CD4-positive, alpha-beta memory T cell (primary cell): ENCODE measurements around the gene INPP5A. TPM values are rescaled to one million over a fixed set of nuclear protein-coding genes. Genes with fewer than 3 reads are reported as not detected.
"Not testable (repeated sequence)": the region's sequence is repeated elsewhere in the genome, so short reads cannot be mapped to it uniquely, and the experiment has no call there.

Experiments used
- CTCF ChIA-PET: fragments of 350-600 bp; sonication (Branson Sonifier 250); formaldehyde crosslinking; loops from one replicate; lab custom pipeline; 2021; ENCODE audit warnings: inconsistent platforms; ENCODE audit not compliant: partially characterized antibody; lab: Charles Lee
- POLR2A ChIA-PET: fragments of 350-600 bp; sonication (Branson Sonifier 250); formaldehyde crosslinking; loops from one replicate; lab custom pipeline; 2021; ENCODE audit not compliant: partially characterized antibody; lab: Charles Lee
- DNase-seq, 5 donors: peaks; one replicate each; pipeline versions ENCODE4 v3.0.0 to v3.0.0-alpha.2; 2020 to 2022; ENCODE audit warnings: mixed read lengths in 1 of 5
- H3K27ac ChIP-seq: one replicate; pipeline ENCODE4 v1.7.0; 2013; ENCODE audit warnings: low read depth, low read length
- H3K27me3 ChIP-seq: 2 replicates; pipeline ENCODE4 v1.7.0; 2013; ENCODE audit warnings: mild to moderate bottlenecking, low read length, moderate library complexity; ENCODE audit not compliant: insufficient read depth
- H3K36me3 ChIP-seq: 2 replicates; pipeline ENCODE4 v1.7.0; 2013; ENCODE audit warnings: mild to moderate bottlenecking, low read length, moderate library complexity; ENCODE audit not compliant: insufficient read depth
- H3K4me1 ChIP-seq: 2 replicates; pipeline ENCODE4 v1.7.0; 2013; ENCODE audit warnings: mild to moderate bottlenecking, low read length, moderate library complexity; ENCODE audit not compliant: insufficient read depth
- H3K4me3 ChIP-seq, 2 donors: one replicate each; pipeline ENCODE4 v1.7.0; 2013; ENCODE audit warnings: low read length in 2 of 2, mild to moderate bottlenecking in 1 of 2
- H3K9me3 ChIP-seq, 2 donors: one replicate each; pipeline ENCODE4 v1.7.0; 2013; ENCODE audit warnings: low read length in 2 of 2, control low read depth in 1 of 2; ENCODE audit not compliant: control insufficient read depth in 1 of 2
- H3K27ac Mint-ChIP-seq, 7 donors: one replicate each; pipeline ENCODE4 v1.8.0; 2020 to 2021; ENCODE audit warnings: mixed read lengths in 7 of 7, mild to moderate bottlenecking in 6 of 7, inconsistent platforms in 3 of 7, moderate library complexity in 3 of 7
- H3K27me3 Mint-ChIP-seq, 2 donors: one replicate each; pipeline ENCODE4 v1.8.0; 2020 to 2021; ENCODE audit warnings: mixed read lengths in 2 of 2
- H3K36me3 Mint-ChIP-seq, 2 donors: one replicate each; pipeline ENCODE4 v1.8.0; 2020 to 2021; ENCODE audit warnings: mixed read lengths in 2 of 2, inconsistent platforms in 1 of 2, mild to moderate bottlenecking in 1 of 2
- H3K4me1 Mint-ChIP-seq, 4 donors: one replicate each; pipeline ENCODE4 v1.8.0; 2020 to 2021; ENCODE audit warnings: mixed read lengths in 4 of 4, mild to moderate bottlenecking in 1 of 4
- H3K4me3 Mint-ChIP-seq, 8 donors: one replicate each; pipeline ENCODE4 v1.8.0; 2020 to 2021; ENCODE audit warnings: mixed read lengths in 8 of 8, mild to moderate bottlenecking in 7 of 8, moderate library complexity in 6 of 8, inconsistent platforms in 3 of 8
- H3K9me3 Mint-ChIP-seq, 8 donors: one replicate each; pipeline ENCODE4 v1.8.0; 2020 to 2021; ENCODE audit warnings: mixed read lengths in 8 of 8, mild to moderate bottlenecking in 5 of 8, inconsistent platforms in 3 of 8, moderate library complexity in 1 of 8
- intact Hi-C: fragments of 100-400 bp; cut with micrococcal nuclease; formaldehyde crosslinking; loops from one replicate; pipeline ENCODE4 v1.15.1; 2023
- polyA plus RNA-seq, 2 donors: library from polyadenylated mRNA; unstranded; fragments of 300-500 nt; fragmentation: Illumina TruSeq; gene quantifications; one replicate each; pipeline ENCODE4 v1.2.3, GENCODE V29; 2021
- total RNA-seq, 2 experiments: library from RNA; stranded (reverse); gene quantifications; one replicate each; pipeline ENCODE4 v1.2.3, GENCODE V29; 2021

INPP5A gene
- total and polyA plus RNA-seq, 4 experiments from 2014 or later, result 0.61 to 19.3 (median 10.8) TPM

DNA sequence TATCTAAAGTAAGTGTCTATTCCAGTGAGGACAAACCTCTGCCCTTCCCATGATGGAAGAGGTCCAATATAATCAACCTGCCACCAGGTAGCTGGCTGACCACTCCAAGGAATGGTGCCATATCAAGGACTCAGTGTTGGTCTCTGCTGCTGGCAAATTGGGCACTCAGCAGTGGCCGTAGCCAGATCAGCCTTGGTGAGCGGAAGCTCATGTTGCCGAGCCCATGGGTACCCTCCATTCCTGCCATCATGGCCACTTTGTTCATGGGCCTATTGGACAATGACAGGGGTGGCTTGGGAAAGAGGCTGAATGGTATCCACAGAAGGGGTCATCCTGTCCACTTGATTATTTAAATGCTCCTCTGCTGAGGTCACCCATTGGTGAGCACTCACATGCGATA is 136.2 kb downstream of the INPP5A start:
- H3K36me3 ChIP-seq, CTCF ChIA-PET, H3K4me3 ChIP-seq, H3K27ac ChIP-seq, intact Hi-C loops, H3K27me3 ChIP-seq, DNase-seq, H3K27me3 Mint-ChIP-seq, H3K9me3 Mint-ChIP-seq, POLR2A ChIA-PET, H3K4me1 Mint-ChIP-seq, H3K9me3 ChIP-seq, H3K4me3 Mint-ChIP-seq, H3K27ac Mint-ChIP-seq, H3K4me1 ChIP-seq, H3K36me3 Mint-ChIP-seq: not testable (repeated sequence)

DNA sequence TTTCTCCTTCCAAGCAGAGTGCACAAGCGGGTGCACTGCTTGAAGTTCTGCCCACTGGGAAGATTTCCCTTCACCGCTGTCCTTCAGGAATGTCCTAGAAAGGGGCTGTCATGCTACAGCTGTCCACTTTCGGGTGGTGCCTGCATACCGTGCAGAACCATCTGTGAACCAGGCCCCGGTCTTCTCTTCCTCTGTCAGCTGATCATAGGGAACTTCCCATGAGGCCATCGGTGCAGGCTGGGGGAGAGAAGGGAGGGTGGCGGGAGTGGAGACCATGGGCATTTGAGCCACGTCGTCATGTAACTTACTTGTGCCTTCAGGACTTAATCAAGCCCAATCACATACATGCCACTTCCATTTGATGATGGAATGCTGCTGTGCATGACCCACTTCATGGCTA is 136.7 kb downstream of the INPP5A start:
- Mint-ChIP-seq H3K36me3 (peaks cover 0 to 6% of the 10 kb centered on the region in 2 donors), H3K27me3 (no peaks in the 10 kb centered on the region), H3K9me3 (no peaks in the 10 kb centered on the region), H3K27ac (no peak overlapping the region), H3K4me3 (no peak overlapping the region), H3K4me1 (peaks cover 0 to 7% (median 6%) of the 10 kb centered on the region in 4 donors)
- ChIA-PET POLR2A (no interaction called here), CTCF (no interaction called here)
- no peak overlapping the region for H3K4me3 ChIP-seq
- no peaks in the 10 kb centered on the region for H3K36me3 ChIP-seq
- H3K9me3 ChIP-seq, result no peaks in the 10 kb centered on the region
- intact Hi-C loops, result no loop called here
- no peak for DNase-seq
- no peaks in the 10 kb centered on the region for H3K4me1 ChIP-seq
- no peaks in the 10 kb centered on the region for H3K27me3 ChIP-seq
- no peak overlapping the region for H3K27ac ChIP-seq

DNA sequence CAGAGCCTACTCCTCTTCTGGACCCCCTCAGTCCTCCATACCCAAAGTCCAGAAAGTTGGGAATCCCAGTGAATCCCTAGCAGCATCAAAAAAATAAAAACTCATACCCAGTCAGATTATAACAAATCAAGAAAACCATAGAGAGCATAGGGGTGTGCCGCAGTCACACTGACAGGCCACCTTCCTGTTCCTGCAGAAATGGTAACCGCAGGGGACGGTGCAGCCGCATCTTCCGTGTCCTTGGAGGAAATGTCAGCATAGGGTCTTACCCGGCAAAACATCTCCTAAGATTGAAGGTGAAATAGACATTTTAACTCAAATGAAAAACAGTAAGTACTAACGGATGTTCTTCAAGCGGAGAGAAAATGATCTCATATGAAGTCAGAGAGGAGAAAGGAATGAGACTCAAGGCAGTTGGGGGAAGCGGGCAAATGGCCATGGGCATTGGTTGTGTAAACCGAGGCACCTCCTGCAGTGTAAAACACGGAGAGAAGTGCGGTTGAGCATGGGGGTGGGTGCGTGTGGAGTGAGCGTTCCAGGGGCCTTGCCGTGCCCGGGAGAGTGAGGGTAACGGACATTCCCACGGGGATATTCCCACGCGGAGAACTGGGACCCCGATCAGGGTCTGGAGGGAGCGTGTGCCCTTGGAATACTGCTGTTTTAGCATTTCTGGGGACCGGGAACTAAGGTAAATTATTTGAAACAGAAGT is 137.6 kb downstream of the INPP5A start:
- Histone ChIP-seq H3K36me3 (no peaks in the 10 kb centered on the region), H3K9me3 (no peaks in the 10 kb centered on the region), H3K27ac (no peak overlapping the region), H3K4me3 (no peak overlapping the region), H3K4me1 (no peaks in the 10 kb centered on the region), H3K27me3 (no peaks in the 10 kb centered on the region)
- intact Hi-C loops, result no loop called here
- no peak overlapping the region for H3K27ac Mint-ChIP-seq
- CTCF ChIA-PET, result no interaction called here
- no peak overlapping the region for H3K4me3 Mint-ChIP-seq
- H3K9me3 Mint-ChIP-seq, result no peaks in the 10 kb centered on the region
- POLR2A ChIA-PET, result no interaction called here
- no peaks in the 10 kb centered on the region for H3K27me3 Mint-ChIP-seq
- no peak for DNase-seq
- peaks cover 0 to 6% of the 10 kb centered on the region in 2 donors for H3K36me3 Mint-ChIP-seq
- H3K4me1 Mint-ChIP-seq, result peaks cover 0 to 12% (median 6%) of the 10 kb centered on the region in 4 donors

DNA sequence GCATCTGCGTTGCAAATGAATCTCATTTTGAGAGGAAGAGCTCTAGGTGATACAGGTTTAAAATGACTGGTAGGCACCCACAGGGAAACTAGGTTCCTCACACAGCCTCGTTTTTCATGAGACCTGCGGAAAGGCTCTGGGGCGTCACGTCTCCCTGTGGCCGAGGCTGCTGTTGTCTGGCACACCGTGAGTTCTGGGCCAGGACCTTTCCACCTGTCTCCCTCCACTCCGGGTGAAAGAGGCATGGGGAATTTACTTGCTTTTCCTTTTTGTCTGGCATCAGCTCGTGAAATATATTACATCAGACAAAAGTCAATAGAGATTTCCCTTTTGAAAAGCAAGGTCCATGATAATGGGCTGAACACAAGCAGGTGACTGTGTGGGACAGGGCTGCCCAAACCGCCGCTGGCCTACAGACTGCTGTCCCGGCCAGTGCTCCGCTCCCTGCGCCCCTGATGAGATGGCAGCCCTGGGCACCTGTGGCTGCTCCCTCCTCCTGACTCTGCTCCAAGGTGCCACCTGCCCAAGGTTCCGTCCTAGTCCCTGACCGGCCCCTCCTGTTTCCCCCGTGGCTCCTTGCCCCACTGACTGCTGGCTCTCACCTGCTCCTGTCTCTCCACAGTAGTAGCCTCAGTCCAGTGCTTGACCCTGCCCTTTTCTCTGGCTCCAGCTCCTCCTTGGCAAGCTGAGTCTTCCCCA is 138.8 kb downstream of the INPP5A start:
- Mint-ChIP-seq H3K27ac (no peak overlapping the region), H3K36me3 (peaks cover 0 to 8% of the 10 kb centered on the region in 2 donors), H3K27me3 (no peaks in the 10 kb centered on the region), H3K4me3 (no peak overlapping the region), H3K9me3 (no peaks in the 10 kb centered on the region), H3K4me1 (peaks cover 0 to 14% (median 6%) of the 10 kb centered on the region in 4 donors)
- no peaks in the 10 kb centered on the region for H3K9me3 ChIP-seq
- no peaks in the 10 kb centered on the region for H3K27me3 ChIP-seq
- DNase-seq, result no peak
- no peaks in the 10 kb centered on the region for H3K4me1 ChIP-seq
- H3K36me3 ChIP-seq, result no peaks in the 10 kb centered on the region
- intact Hi-C loops, result no loop called here
- H3K27ac ChIP-seq, result no peak overlapping the region
- CTCF ChIA-PET, result no interaction called here
- POLR2A ChIA-PET, result no interaction called here
- H3K4me3 ChIP-seq, result no peak overlapping the region

DNA sequence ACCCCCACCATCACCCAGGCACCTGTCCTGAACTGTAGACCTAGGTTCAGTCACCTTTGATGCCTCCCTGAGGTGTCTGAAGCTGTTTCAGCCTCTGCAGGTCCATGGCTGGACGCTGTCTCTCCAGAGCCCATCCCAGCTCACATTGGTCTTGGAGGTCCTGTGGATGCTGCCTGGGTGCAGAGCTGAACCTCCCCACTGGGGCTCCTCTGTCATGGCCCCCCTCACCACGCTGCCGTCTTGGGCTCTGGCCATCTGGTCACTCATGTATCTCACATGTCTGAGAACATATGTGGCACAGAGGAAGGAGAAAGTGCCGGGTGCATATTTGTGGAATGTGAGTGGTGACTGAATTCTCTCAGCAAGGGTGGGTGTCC is 139.5 kb downstream of the INPP5A start:
- Mint-ChIP-seq H3K27me3 (no peaks in the 10 kb centered on the region), H3K4me1 (peaks cover 0 to 15% (median 10%) of the 10 kb centered on the region in 4 donors), H3K27ac (peak overlapping the region in 1 of 7 donors; percentile 23), H3K4me3 (no peak overlapping the region), H3K9me3 (no peaks in the 10 kb centered on the region), H3K36me3 (peaks cover 0 to 14% of the 10 kb centered on the region in 2 donors)
- no peak overlapping the region for H3K27ac ChIP-seq
- ChIA-PET POLR2A (no interaction called here), CTCF (no interaction called here)
- no peak for DNase-seq
- no peaks in the 10 kb centered on the region for H3K27me3 ChIP-seq
- no peaks in the 10 kb centered on the region for H3K4me1 ChIP-seq
- intact Hi-C loops, result no loop called here
- no peaks in the 10 kb centered on the region for H3K36me3 ChIP-seq
- no peak overlapping the region for H3K4me3 ChIP-seq
- H3K9me3 ChIP-seq, result no peaks in the 10 kb centered on the region

DNA sequence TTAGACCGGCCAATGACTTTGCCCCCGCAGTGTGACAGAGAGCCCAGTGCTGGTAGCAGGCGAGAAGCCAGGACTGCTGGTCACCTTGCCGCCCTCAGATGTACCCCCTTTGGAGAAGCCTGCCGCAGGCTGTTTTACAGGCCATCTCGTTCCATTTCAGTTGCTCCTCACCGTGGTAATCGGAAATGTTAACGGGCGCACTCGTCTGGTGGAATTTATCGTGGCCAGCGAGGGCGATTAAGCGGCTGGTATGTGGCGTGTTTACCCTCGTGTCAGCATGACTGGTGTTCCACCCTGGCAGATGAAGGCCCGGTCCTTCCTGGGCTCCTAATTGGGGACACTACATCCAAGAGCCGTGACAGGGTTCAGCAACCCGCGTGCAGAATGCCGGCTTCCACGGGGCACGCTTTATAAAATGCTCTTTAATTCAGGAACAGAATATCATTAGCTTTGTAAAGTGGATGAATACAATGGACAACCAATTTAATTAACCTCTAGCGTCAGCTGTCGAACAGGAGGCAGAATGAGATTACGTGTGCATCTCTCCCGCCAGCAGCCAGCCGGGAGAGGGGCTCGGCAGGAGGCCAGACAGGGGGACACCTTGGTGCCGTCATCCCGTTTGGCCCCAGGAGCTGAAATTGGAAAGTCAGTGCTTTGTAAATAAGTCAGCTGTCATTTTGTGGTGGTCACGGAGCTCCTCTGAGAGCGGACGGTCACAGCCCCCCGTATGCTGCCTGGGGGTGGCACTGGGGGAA is 140.1 kb downstream of the INPP5A start:
- ChIA-PET CTCF (interaction anchor here (0.8 kb wide), 1 partner anchor 23 kb away, joined by 4 read pairs; no protein-coding TSS in a partner anchor), POLR2A (interaction anchor here (1.1 kb wide), 1 partner anchor 9 kb away, joined by 3 read pairs; no protein-coding TSS in a partner anchor)
- Histone ChIP-seq H3K9me3 (no peaks in the 10 kb centered on the region), H3K4me1 (no peaks in the 10 kb centered on the region), H3K36me3 (no peaks in the 10 kb centered on the region), H3K27ac (no peak overlapping the region), H3K4me3 (no peak overlapping the region), H3K27me3 (no peaks in the 10 kb centered on the region)
- Mint-ChIP-seq H3K27ac (peak overlapping the region in 2 of 7 donors; percentile 23 to 71), H3K4me1 (peaks cover 0 to 18% (median 11%) of the 10 kb centered on the region in 4 donors), H3K27me3 (no peaks in the 10 kb centered on the region), H3K4me3 (no peak overlapping the region), H3K9me3 (no peaks in the 10 kb centered on the region), H3K36me3 (peaks cover 0 to 11% of the 10 kb centered on the region in 2 donors)
- intact Hi-C loops, result no loop called here
- DNase-seq, result no peak
